GM06990 (cell line): Measurements from ENCODE around the gene MROH2A.

Source experiments
- DNase-seq: peaks from one replicate; pipeline ENCODE4 v3.0.0-alpha.2; 2011; ENCODE audit not compliant: insufficient read length; ENCODE audit errors: extremely low read depth
- H3K27me3 ChIP-seq: replicated peaks from 2 replicates; pipeline ENCODE4 v1.6.0; 2011; ENCODE audit warnings: low read length; ENCODE audit not compliant: control insufficient read depth, insufficient read depth
- H3K36me3 ChIP-seq: 2 replicates; pipeline ENCODE4 v1.5.1; 2011; ENCODE audit warnings: low read length; ENCODE audit not compliant: control insufficient read depth, insufficient read depth
- H3K4me3 ChIP-seq: replicated peaks from 2 replicates; pipeline ENCODE4 v1.5.1; 2011; ENCODE audit warnings: low read depth, mild to moderate bottlenecking, control low read depth, low read length
- CTCF ChIP-seq: IDR thresholded peaks from 2 replicates; pipeline ENCODE4 v1.5.1; 2011; ENCODE audit warnings: low read length, control low read depth, mild to moderate bottlenecking, inconsistent platforms; ENCODE audit not compliant: insufficient read depth, poor library complexity, severe bottlenecking

Gene MROH2A

DNA sequence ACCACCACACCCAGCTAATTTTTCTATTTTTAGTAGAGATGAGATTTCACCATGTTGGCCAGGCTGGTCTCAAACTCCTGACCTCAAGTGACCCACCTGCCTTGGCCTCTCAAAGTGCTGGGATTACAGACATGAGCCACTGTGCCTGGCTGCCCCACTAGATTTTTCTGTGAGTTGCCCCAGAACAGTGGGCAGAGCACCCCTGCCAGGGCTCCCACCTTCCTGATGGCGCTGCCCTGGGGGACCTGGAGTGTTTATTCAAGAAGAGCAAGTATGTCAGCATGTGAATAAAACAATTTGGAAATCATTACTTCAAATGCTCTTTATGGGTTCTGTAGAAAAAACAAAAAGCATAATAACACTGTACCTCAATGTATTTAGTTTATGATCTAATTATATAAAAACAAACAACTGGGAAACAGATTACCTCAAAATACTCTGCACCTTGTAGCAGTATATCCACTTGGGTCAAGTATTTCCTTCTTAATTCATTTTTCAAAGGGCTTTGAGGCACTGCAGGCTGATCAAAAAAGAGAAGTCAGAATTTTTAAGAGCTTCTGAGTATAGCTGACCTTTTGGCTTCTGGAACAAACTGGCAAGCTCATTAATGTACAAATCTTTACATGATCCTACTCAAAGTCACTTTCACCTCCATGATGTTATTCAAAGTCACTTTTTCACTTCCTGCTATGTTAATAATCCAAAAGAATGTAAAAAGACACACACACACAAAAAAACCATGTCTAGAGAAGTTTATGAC is 67.4 kb downstream of the MROH2A start:
- Histone ChIP-seq H3K4me3 (no peak overlapping the region), H3K27me3 (no peaks in the 10 kb centered on the region), H3K36me3 (peaks cover 42% of the 10 kb centered on the region)
- no peak for DNase-seq
- TF ChIP-seq CTCF: no peak

- TF ChIP-seq CTCF: no peak
- no peak overlapping the region for H3K4me3 ChIP-seq
- H3K36me3 ChIP-seq: peaks cover 40% of the 10 kb centered on the region
- H3K27me3 ChIP-seq: no peaks in the 10 kb centered on the region
- no peak for DNase-seq
These were observed 68.5 kb downstream of the MROH2A start for GRCh38 chr2:233846387-233847247.

DNA sequence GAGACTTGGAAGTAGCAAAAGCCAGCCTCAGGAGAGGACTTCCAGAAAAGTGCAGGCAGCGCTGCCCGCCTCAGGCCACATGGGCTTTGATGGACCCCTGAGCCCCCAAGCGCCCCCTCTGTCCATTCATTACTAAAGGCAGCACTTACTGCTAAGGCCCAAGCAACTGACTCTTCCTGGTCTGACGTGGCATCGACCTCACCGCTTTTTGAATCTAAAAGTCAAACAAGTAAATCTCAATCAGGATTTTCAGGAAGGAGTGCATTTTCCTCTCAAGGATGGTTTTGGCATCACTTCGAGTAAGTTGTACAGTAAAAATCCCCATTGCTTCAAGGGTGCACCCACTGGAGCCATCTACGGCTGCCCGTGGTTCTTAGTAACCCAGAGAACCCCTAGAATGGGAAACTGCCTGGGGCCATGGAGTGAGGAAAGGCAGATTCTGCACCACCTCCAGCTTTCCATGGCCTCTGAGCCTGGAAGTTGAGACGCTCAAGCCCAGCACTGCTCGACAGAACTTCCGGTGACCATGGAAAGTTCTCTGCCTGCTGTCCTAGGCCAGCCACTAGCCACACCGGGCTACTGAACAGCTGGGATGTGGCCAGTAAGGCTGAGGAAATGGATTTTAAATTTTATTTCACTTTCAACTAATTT is 69.2 kb downstream of the MROH2A start:
- no peak overlapping the region for H3K4me3 ChIP-seq
- H3K27me3 ChIP-seq: no peaks in the 10 kb centered on the region
- H3K36me3 ChIP-seq: peaks cover 36% of the 10 kb centered on the region
- DNase-seq: no peak
- no peak for TF ChIP-seq CTCF

GRCh38 chr2:233848276-233848675 is 70.1 kb downstream of the MROH2A start:
- no peak overlapping the region for H3K4me3 ChIP-seq
- H3K27me3 ChIP-seq: no peaks in the 10 kb centered on the region

DNA sequence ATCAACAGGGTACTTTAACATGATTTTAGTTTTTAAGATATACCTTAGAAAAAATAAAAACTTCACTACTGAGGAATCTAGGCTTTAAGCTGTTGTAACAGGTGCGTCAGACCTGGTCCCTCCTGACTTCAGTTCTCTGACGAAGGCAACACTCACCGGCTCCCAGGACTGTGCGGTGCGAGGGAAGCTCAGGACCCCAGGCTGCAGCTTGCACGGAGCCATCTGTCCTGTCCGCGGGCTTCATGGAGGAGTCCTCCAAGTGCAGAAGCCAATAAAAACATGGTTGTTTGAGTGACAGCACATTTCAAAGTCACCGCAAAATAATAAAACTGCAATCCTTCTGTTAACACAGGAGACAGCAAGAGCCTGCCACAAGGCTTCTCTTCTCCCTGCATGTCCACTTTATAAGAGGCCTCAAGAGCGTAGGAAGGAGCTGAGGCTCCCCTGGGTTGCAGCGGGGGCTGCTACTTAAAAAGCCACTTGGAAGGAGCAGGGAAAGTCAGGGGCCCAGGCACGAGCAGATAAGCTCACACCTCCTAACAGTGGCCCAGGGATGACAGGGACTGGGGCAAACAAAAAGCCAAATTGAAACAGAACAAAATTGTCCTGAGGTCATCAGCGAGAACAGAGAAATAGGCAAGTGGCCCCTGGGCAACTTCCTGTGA is 71.6 kb downstream of the MROH2A start:
- Histone ChIP-seq H3K27me3 (no peaks in the 10 kb centered on the region), H3K4me3 (no peak overlapping the region), H3K36me3 (peaks cover 21% of the 10 kb centered on the region)
- TF ChIP-seq CTCF: no peak
- DNase-seq: no peak

More at GRCh38 chr2:233848276-233848675, 70.1 kb downstream of the MROH2A start:
- H3K36me3 ChIP-seq: peaks cover 33% of the 10 kb centered on the region
- TF ChIP-seq CTCF: no peak
- DNase-seq: no peak
